NCI-H2029 treated with DMSO at 0.1 percent for 48 hours (cell line): ENCODE measurements around the gene LRRFIP1.

Source experiments
- DNase-seq: peaks from one replicate; lab custom pipeline; 2025; lab: John Stamatoyannopoulos, UW

The LRRFIP1 gene

DNA sequence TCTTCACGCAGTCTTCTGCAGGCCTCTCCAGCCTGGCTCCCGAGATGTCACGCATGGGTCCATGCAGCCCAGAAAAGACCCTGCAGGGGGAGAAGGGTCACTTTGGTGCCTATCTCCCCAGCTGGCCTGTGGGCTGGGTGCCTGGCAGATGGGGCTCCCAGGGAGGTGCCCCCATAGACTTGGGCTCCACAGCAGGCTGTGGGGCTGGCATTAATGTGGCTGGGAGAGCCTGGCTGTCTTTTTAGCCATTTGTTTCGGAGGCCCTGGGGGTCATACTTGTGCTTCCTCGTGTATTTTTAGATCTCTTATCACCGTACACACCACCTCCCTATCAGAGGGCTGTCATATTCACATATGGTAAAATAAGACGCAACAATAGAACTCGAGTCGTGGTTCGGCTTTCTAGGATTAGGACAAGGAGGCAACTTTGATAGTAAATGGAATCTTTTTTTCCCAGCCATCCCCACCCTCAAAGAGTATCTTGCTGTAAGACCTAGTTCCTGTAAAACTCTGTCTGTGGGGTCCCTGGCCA lies 74.5 kb downstream of the LRRFIP1 start:
- no peak for DNase-seq

DNA sequence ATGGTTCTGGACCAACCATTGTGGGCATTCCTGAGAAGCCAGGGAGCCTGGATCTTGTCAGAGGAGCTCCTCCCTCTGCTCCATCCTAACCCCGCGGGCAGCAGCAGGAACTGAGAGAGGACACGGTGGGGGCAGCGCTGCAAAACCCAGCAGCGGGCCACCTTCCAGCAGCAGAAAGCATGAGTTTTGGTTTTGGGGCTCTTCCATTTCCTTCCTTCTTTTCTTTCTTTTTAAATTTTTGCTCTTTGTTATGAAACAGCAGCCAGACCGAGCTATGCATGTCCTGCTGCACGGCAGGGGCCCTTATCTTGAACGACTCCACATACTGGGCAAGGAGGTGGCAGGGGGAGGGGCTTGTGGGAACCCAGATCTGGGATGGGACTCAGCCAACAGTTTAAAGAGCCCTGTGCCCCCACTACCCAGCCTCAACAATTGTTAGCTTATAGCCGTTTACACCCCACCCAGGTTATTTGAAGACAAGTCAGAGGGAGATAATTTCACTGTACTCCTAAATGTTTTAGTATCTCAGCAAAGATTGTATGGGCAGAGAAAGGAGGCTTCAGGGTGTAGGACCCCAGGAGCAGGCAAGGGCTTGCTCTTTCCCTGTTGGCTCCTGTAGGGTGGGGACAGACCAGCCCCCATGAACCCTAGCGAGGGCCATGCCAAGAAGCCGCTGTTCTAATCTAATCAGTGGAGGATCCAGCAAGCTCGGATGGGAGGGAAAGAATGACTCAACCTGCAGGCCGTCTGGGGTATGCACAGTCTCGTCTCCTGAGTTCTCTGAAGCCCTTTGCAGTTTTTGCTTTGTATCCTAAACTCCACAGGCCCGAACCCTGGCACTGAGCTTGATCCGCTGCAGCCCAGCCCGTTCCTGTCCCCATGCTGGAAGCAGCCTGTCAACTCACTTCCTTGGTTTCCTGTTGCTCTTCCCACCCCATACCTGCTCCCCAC lies 75.3 kb downstream of the LRRFIP1 start:
- no peak for DNase-seq

DNA sequence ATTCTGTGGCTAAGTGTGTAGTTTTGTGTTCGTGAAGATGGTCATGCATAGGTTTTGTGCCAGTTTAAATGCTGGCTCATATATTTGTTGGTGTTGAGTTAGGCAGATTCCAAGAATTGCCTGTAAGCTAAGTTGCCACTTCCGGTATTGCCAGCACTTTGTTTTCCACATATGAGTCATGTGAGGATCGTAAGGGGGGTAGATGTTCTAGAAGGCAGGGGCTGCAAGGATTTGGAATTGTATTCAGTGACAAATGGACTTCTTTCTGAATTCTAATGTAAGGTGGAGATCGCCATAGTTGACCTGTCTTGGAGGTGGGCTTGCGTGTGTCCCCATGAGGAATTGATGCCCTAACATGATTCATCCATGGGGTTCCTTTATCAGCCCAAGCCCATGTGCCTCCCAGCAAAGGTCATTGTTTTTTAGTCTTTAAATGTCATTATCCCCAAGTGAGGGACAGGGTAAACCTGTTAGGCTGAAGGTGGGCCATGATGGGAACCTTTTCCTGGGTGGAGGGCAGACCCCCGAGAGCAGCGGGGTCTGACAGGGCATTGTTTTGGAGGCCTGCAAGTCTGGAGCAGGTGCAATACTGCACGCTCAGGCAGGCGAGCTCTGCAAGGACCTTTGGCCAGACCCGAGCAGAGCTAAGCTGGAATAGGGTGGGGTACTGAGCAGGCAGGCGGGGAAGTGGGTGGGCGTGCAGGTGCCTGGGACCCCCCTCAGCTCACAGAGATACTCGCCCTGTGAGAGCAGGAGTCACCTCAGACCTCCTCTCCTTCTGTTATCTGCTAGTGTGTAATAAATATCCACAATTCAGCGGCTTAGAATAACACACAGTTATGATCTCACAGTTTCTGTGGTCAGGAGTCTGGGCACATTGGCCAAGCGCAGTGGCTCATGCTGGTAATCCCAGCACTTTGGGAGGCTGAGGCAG lies 77.4 kb downstream of the LRRFIP1 start:
- no peak for DNase-seq

DNA sequence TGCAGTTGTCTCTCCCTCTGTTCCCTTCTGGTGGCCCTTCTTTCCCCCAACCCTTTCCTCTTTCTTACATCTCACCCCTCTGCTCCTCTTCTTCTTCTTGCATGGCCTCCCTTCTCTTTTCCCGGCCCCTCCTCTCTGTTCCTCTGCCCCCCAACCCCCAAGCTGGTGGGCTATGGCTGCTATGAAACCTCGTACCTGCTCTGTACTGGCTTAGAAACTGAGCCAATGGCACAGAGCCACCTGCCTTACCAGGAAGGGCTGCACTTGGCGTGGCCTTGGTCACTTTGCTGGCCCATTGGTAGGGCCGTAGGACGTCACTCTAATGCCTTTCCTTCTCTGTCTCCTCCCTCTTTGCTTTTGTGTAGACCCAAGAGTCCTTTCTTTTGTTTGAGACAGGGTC lies 78.9 kb downstream of the LRRFIP1 start:
- DNase-seq, result no peak

DNA sequence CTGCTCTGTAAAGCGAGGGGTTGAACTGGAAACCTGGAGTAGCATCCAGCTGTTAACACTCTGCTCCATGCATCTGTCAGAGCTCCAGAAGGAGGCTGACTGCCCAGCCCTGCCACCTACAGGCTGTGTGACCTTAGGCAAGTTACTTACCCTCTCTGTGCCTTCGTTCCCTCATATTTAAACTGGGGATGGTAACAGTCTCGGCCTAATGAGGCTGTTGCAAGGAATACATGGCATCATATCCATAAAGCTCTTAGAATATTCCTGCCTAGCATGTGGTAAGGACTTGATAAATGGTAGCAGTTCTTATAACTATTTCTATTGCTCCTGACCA lies 80.6 kb downstream of the LRRFIP1 start:
- DNase-seq, result no peak

- no peak for DNase-seq
Observed at GRCh38 chr2:237708491-237708890, 81.1 kb downstream of the LRRFIP1 start.

DNA sequence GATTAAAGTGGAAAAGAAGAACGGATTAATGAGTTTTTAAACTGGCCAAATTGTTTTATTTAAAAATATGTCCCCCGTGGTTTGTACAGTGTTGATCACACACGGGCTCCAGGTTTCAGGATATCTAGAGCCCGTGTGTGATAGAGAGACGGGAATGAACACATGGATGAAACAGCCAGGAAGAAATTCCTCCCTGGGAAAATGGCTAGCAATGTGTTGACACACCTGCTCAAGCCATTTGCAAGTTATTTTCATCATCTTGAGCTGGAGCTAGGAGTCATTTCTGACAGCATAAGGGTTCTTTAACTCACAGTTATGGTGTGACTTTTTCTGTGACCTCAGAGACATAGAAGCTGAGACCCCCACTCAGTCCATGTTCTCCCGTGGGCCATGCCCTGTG lies 81.6 kb downstream of the LRRFIP1 start:
- no peak for DNase-seq

DNA sequence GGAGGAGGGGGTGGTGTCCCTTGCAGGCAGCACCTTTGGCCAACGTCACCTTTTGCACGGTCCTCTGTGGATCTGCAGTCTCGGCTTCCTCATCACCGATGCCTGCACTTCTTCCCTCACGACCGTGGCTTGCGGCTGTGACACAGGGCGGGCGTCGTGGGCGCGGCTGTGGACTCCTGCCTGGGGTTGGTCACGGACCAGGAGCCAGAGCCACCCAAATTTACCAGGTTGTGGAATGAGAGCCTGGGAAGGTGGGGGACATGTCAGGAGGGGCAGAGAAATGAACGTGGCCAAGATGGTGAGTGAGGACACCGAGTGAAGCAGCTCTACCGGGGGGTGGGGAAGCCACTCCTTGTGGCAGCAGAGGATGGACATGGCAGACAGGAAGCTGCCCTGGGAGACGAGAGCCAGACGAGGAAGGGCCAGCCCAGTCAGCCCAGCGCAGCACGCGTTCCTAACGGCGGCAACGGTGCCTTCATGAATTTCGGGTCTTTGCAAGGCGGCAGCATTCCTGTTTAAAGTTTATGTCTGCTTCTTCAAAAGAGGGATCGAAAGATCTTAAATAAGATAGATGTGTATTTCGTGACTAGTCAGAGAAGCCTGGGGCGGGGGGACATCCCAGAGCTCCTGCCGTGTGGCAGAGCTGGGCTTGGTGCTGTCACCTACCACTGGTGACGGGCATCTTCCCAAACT lies 84.2 kb downstream of the LRRFIP1 start:
- no peak for DNase-seq

DNA sequence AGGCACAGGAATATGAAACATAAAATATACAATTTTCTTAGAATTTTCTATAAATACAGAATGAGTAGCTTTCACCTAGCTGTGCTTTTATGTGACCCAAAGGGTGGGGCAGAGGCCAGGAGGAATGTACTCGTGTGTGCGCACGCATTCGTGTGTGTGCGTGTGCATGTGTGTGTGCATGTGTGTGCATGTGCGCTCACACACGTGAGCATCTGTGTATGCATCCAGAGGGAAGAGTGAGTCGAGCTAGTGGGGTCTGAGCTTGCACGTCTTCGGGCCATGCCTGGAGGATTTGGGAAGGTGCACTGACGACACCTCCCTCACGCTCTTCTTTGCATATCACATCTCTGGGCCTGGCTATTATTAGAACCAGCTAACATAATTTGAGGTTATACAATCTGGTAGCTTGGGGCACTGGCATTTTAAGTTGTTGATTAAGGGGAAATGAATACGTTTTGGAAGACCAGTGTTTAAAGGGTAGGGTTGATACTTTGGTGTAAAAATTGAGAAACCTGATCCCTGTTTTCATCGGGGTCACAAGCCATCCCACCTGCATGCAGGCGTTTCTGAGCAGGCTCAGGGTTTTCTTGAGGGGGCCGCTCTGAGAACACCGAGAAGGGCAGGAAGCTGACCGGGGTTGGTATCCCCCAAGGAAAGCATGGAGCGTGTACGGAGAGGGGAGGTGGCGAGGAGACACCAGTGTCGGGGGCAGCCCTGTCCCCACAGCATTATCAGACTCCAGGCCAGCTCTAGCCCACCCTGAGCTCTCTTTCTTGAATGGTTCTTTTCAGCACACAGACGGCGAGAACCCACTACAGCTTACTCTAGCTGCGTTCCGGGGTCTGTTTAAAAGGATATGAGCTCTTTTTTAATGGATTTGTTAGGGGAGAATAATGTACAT lies 85.3 kb downstream of the LRRFIP1 start:
- DNase-seq, result no peak

DNA sequence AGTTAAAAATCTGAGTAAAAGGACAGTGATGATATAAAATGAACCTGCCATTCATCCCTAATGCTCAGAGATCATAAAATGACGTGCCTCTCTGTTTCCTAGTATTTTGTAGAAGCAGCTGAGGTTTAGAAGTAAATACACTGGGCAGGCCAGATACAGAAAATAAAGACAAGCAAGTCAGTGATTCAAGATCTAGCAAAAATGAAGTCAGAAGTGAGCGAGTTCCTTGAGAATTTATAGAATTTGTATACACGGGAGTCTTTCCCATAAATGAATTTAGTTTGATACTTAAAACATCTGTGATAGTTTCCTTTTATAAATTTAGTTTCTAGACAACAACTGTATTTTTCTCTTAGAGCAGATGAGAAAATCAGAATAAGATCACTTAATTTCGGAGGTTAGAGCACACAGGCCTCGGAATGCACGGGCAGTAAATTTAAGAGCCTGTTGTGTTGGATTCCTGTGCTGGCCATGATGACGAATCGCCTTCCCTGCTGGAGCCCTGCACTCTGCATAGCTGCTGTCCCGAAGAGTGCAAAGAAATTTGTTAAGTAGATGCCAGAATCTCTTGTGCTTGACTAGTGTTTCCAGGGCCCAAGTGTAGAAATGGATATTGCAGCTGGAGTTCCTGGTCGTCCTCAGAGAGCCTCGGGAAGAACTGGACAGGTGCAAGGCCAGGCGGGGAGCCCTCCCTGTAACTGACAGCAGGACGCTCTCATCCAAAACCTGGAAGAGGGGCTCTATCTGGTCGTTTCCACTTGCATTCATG lies 87.5 kb downstream of the LRRFIP1 start:
- no peak for DNase-seq

DNA sequence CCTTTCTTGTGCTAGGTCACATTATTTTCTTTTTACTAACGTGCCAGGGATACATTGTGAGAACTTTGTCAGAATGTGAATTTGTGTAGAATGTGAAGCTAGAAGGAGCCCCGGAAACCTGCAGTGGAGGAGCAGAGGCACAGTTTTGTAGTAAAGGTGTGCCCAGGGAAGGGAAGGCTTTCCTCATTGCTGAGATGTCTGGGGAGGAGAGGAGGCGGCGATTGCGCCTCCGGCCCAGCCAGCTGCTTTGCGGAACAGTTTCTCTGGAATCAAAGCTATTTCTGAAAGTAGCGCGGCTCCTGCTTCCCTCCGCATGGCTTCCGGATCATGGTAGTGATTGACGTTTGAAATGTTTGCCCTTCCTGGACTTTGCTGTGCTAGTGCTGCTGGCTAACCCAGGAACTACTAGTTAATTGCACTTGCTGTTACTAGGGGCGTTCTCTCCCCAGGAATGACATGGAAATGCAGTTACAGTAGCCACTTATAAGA lies 88.1 kb downstream of the LRRFIP1 start:
- DNase-seq, result no peak

- DNase-seq, result no peak
Observed at GRCh38 chr2:237716011-237716410, 88.6 kb downstream of the LRRFIP1 start.

DNA sequence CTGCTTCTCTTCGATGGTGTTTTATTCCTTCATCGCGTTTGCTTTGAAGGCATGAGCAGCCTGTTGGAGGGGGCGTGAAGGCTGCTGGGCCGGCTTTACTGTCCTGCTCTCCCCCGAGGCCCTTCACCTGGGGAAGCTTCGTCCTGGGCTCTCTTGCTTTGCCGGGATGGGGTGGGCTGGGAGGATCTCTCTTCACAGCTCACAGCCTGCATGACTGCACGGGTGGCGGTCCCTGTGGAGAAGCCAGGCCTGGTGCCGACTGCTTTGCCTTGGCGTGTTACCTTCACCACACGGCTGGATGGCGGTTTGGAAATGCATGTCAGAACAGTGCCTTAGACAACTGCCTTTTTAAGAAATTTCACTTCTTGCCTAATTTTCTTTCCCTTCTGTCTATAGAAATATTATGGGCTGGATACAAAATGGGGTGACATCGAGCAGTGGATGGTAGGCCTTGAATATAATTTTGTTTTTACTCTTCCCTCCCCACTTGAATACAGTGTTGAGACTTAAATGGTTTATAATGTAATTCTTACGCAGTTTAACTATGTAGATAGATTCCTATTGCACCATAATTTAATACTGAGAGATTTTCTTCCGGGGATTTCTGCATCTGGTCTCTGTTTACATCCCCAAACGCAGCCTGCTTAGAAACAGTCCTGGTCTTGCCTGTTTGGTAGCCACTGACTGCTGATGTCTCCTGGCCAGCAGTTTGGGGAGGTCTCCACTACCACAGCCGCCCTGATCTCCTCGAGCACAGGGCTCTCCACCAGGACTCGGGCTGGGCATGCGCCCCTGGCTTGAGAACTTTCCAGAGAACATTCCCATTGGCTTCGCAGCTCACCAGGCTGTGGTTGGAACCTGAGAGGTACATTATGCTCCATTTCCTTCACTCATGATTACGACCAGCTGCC lies 90.2 kb downstream of the LRRFIP1 start:
- DNase-seq, result no peak

DNA sequence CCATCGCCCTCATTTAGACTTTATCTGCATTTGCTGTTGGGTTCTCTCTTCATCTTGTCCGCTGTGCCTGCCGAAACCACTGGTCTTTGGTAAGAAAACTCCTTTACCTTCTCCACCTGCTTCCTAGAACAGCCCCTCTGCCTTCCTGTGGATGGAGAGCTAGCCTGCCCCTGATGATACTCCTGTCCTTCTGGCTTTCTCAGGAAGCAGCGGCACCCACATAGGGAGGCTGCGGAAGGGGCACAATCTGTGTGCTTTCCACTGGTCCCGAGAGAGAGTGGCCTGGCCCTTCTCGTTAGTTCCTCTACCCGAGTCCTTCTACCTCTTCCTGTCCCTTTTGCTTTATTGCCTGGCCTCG lies 90.9 kb downstream of the LRRFIP1 start:
- no peak for DNase-seq

DNA sequence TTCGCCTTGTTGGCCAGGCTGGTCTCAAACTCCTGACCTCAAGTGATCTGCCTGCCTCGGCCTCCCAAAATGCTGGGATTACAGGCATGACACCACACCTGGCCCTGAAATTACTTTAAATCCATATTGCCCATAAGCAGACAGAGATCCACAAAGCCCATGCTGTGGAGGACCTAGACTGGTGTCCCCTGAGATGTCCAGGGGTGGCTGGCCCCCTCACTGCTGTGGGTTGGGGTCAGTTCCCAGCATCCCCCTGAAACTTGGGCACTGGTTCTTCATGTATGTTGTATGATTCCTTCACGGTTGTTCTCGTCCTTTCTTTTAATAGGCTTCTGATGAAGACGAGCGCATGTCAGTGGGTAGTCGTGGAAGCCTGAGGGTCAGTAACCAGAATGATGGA lies 93.1 kb downstream of the LRRFIP1 start:
- no peak for DNase-seq

- no peak for DNase-seq
Observed at GRCh38 chr2:237720957-237721356, 93.6 kb downstream of the LRRFIP1 start.

GRCh38 chr2:237721458-237721857 lies 94.1 kb downstream of the LRRFIP1 start:
- DNase-seq, result no peak

DNA sequence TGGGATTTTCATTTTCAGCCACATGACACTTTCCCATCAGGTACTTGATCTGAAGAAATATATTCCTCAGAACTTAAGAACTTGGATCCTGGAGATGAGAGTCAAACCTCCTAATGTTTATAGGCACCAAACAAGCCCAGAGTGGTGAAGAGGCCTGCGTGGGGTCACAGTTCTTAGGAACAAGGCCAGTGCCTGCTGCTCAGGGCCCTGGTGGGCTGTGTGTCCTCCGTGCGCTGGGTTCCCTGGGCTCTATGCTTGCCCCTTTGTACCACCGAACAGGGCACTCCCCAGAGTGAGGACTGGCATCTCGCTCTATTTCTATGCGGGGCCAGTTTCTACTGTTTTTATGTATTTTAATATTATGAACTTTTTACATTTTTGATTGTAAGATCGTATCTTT lies 95.2 kb downstream of the LRRFIP1 start:
- no peak for DNase-seq

- DNase-seq, result no peak
Observed at GRCh38 chr2:237723023-237723422, 95.6 kb downstream of the LRRFIP1 start.
